Astrocyte (in vitro differentiated cells and primary cell): ENCODE data around the gene CRYM.

ENCODE experiments used
- CTCF ChIP-seq: IDR thresholded peaks from 2 replicates; pipeline ENCODE4 v1.5.1; 2011; ENCODE audit warnings: low read depth, mild to moderate bottlenecking, inconsistent platforms, low read length, moderate library complexity; ENCODE audit not compliant: insufficient read depth
- EZH2 ChIP-seq: IDR thresholded peaks from 2 replicates; pipeline ENCODE4 v1.6.1; 2012; ENCODE audit warnings: mild to moderate bottlenecking, low read length, inconsistent platforms; ENCODE audit not compliant: insufficient read depth

GRCh38 chr16:21211486-21211885 is 66.6 kb downstream of the CRYM start, which contains the start of gene ZP2:
- TF ChIP-seq CTCF (no peak), EZH2 (no peak)
